ENCODE measurements around the gene ZEB1. TPM values are rescaled to one million over a fixed set of nuclear protein-coding genes. Genes with fewer than 3 reads are reported as not detected.

Gene ZEB1
- total and polyA plus RNA-seq, 2 of the 8 experiments (the other 6 are each of a cell fraction or from before 2014, with no cell fraction given) = 0.08 to 0.15 TPM

DNA sequence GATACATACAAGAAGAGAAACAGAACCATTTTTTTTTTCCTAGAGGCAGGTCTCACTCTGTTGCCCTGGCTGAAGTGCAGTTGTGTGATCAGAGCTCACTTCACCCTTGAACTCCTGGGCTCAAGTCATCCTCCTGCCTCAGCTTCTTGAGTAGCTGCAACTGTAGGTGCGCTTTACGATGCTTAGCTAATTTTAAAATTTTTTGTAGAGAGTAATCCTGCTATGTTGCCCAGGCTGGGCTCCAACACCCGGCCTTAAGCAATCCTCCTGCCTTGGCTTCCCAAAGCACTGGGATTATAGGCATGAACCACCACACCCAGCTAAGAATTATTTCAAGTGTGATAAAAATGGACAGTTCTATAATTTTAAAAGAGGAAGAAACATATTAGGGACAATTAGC is 5.6 kb upstream of the ZEB1 start:
- no peak overlapping the region for H3K14ac ChIP-seq (ENCODE audit: insufficient read length)
- CTCF ChIA-PET (ENCODE audit: partially characterized antibody) = interaction anchor here (1.4 kb wide), 1 partner anchor 565 kb away, joined by 3 read pairs; no protein-coding TSS in a partner anchor
- no peak overlapping the region for H2BK20ac ChIP-seq (ENCODE audit: low read length)
- no peak overlapping the region for H2BK5ac ChIP-seq (ENCODE audit: low read depth, low read length)
- no peak overlapping the region for H2AK5ac ChIP-seq (ENCODE audit: low read depth, low read length)
- H4K5ac ChIP-seq (ENCODE audit: insufficient read length, low read depth, low read length) = no peak overlapping the region
- H3K79me2 ChIP-seq (ENCODE audit: control insufficient read depth in 1 of 2, insufficient read depth in 2 of 2, low read length in 2 of 2) = no peaks in the 10 kb centered on the region
- H2BK15ac ChIP-seq (ENCODE audit: low read length) = no peak overlapping the region
- DNase-seq (ENCODE audit: low read depth in 1 of 2, low spot score in 2 of 2) (no peak), FAIRE-seq (no peak)
- H3K4me3 ChIP-seq (ENCODE audit: extremely low read depth in 1 of 4, insufficient read depth in 2 of 4, low read depth in 3 of 4, low read length in 4 of 4) = no peak overlapping the region
- no peak overlapping the region for H3K9ac ChIP-seq (replicated peaks in 1 of 4; ENCODE audit: extremely low read depth in 1 of 4, low read depth in 3 of 4, low read length in 3 of 4)
- H4K8ac ChIP-seq (ENCODE audit: extremely low read depth, insufficient read depth, low read length) = no peak overlapping the region
- no peak overlapping the region for H3K4me2 ChIP-seq (ENCODE audit: insufficient read depth in 1 of 2, low read depth in 2 of 2, low read length in 2 of 2)
- no peak overlapping the region for H3K4ac ChIP-seq (replicated peaks; ENCODE audit: insufficient read length, low read depth, low read length)
- H4K91ac ChIP-seq (replicated peaks; ENCODE audit: insufficient read length, low read length) = no peak overlapping the region
- no peak overlapping the region for H3K23ac ChIP-seq (ENCODE audit: insufficient read length)
- H3K9me3 ChIP-seq (ENCODE audit: insufficient read depth in 2 of 2, low read depth in 1 of 2, low read length in 1 of 2) = no peaks in the 10 kb centered on the region
- H3K27me3 ChIP-seq (replicated peaks in 1 of 4; ENCODE audit: control insufficient read depth in 3 of 4, extremely low read depth in 1 of 4, insufficient read depth in 3 of 4, low read length in 3 of 4) = peaks cover 0 to 13% (median 3%) of the 10 kb centered on the region in 4 experiments; a peak in 4 of 7 replicates
- peaks cover 0 to 3% (median 0%) of the 10 kb centered on the region in 4 experiments; a peak in 1 of 7 replicates for H3K4me1 ChIP-seq (replicated peaks in 1 of 4; ENCODE audit: control insufficient read depth in 3 of 4, insufficient read depth in 4 of 4, low read length in 3 of 4)
- no peaks in the 10 kb centered on the region for H3K36me3 ChIP-seq (ENCODE audit: control insufficient read depth in 2 of 4, insufficient read depth in 4 of 4, low read length in 3 of 4)
- H3K23me2 ChIP-seq (ENCODE audit: low read depth, low read length) = peaks cover 4% of the 10 kb centered on the region
- no peak overlapping the region for H2BK120ac ChIP-seq (replicated peaks; ENCODE audit: low read depth, low read length)
- peaks cover 0 to 1% of the 10 kb centered on the region in 2 experiments for H4K20me1 ChIP-seq (replicated peaks in 1 of 2; ENCODE audit: control insufficient read depth in 1 of 2, insufficient read depth in 2 of 2, low read length in 2 of 2)
- no peak overlapping the region for H3K18ac ChIP-seq (ENCODE audit: extremely low read depth, low read length)
- no peaks in the 10 kb centered on the region for H3K79me1 ChIP-seq (ENCODE audit: low read depth, low read length)
- WGBS, 2 experiments (ENCODE audit: extremely low coverage in 1 of 2, insufficient coverage in 1 of 2, insufficient read length in 1 of 2, insufficient replicate concordance in 2 of 2, low coverage in 1 of 2, low lambda C conversion rate in 2 of 2, missing lambda C conversion rate in 1 of 2) = 94% methylated on average over 3 of the region's 3 CpGs; no CpG with 5 or more reads in 1 of the 2 experiments
- POLR2A ChIA-PET (ENCODE audit: partially characterized antibody) = no interaction called here
- no peak overlapping the region for H2AFZ ChIP-seq (ENCODE audit: low read length)
- H3K56ac ChIP-seq (replicated peaks; ENCODE audit: insufficient read length, low read depth, low read length) = no peak overlapping the region
- H3K27ac ChIP-seq (ENCODE audit: low read depth, low read length) = no peak overlapping the region
- no peak overlapping the region for H2BK12ac ChIP-seq (ENCODE audit: low read depth, low read length)
- no peak for TF ChIP-seq FOSL1 (IDR thresholded peaks at IDR 0.05; ENCODE audit: insufficient read depth, low read depth, low read length)
- TF ChIP-seq CTCF (IDR thresholded peaks at IDR 0.05; ENCODE audit: control extremely low read depth in 1 of 3, insufficient read depth in 1 of 3, low read depth in 1 of 3, low read length in 3 of 3) = no peak
- no peak for TF ChIP-seq SIN3A (conservative IDR thresholded peaks at IDR 0.05 in 1 of 2, IDR thresholded peaks at IDR 0.05 in 1 of 2; ENCODE audit: low read depth in 1 of 2, low read length in 2 of 2)
- no peak for TF ChIP-seq CBX5 (IDR thresholded peaks at IDR 0.05; ENCODE audit: low read depth, low read length)
- TF ChIP-seq JUND (IDR thresholded peaks at IDR 0.05; ENCODE audit: low read length) = no peak
- TF ChIP-seq, protein P1, sequence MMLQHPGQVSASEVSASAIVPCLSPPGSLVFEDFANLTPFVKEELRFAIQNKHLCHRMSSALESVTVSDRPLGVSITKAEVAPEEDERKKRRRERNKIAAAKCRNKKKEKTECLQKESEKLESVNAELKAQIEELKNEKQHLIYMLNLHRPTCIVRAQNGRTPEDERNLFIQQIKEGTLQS (IDR thresholded peaks at IDR 0.05; ENCODE audit: insufficient read depth, low read depth, low read length) = no peak
- no peak for TF ChIP-seq RBBP5 (IDR thresholded peaks at IDR 0.05; ENCODE audit: borderline replicate concordance, low read depth, low read length)
- no peak for TF ChIP-seq BRCA1 (IDR thresholded peaks at IDR 0.05; ENCODE audit: low read depth, low read length)
- no peak for TF ChIP-seq CBX8 (IDR thresholded peaks at IDR 0.05; ENCODE audit: borderline replicate concordance, low read depth, low read length)
- TF ChIP-seq TAF1 (IDR thresholded peaks at IDR 0.05; ENCODE audit: low read depth, low read length) = no peak
